NK-92 (cell line): ENCODE data around the gene BARX2.

Source experiments
- DNase-seq: peaks from one replicate; lab custom pipeline; 2025; ENCODE audit not compliant: unreplicated experiment; lab: John Stamatoyannopoulos, UW

The BARX2 gene

GRCh38 chr11:129435499-129436245 lies 60.0 kb downstream of the BARX2 start:
- DNase-seq: no peak

DNA sequence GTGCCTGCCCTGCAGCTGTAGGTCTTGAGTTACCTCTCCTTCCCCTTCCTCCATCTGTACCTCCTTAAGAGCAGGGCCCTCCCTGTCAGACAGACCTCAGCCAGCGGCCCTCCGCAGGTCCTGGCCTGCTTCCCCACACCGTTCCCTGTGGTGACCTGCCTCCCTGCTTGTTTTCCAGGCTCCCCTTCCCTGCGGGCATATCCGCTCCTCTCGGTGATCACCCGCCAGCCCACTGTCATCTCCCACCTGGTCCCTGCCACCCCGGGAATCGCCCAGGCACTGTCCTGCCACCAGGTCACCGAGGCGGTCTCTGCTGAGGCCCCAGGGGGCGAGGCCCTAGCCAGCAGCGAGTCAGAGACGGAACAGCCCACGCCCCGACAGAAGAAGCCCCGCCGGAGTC lies 60.9 kb downstream of the BARX2 start:
- no peak for DNase-seq

GRCh38 chr11:129440028-129440713 lies 64.5 kb downstream of the BARX2 start:
- no peak for DNase-seq

DNA sequence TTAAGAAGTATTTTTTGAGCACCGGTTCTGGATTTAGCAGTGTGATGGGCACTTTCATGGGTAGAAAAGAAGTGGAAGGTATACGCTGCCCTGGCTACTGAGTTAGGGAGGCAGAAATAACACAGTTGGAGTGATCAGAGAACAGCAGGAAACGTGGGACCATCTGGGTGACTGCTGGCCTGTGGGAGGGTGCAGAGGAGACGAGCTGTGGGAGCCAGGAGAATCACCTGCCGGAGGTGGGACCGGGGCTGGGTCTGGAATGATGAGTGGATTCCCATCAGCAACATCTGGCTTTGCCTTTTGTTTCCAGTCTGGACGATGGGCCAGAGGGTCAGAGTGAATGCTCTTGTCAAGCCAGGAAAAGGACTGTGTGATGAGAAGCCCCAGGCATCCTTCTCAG lies 66.5 kb downstream of the BARX2 start:
- DNase-seq: no peak

DNA sequence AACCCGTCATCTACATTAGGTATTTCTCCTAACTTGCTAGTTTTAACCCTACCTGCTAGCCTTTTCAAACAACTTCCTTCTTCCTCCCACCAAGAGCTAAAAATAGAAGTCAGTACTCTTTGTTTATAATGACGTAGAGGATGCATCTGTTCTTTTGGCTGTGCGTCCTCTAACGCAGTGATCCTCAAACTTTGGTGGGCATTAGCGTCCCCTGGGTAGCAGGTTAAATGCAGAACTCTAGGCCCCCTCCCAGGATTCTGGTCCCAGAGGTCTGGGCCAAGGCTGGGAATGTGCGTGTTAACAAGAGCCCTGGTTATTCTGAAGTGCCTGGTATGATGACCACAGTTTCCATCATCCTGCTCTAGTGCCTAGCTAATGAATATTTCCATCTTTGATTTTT lies 67.6 kb downstream of the BARX2 start:
- DNase-seq: no peak

GRCh38 chr11:129444274-129444673 lies 68.6 kb downstream of the BARX2 start:
- no peak for DNase-seq

GRCh38 chr11:129445226-129445625 lies 69.6 kb downstream of the BARX2 start:
- no peak for DNase-seq

DNA sequence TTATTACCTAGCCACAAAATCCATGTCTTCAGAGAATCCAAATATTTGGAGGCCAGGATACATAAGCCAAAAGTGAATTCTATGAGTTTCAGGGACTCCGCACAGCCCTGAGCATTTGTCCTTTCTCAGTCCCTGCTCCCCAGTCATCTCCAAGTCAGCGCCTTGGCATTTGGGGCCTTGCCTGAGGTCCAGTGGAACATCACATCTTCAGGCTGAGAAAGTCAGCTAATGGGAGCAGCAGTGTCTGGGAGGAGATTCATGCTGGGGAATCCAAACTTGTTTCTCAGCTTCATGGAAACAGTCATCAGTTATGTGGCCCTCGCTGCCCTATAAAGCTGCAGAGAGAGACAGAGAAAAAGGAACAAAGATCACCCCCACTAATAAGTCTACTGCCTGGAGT lies 70.9 kb downstream of the BARX2 start:
- no peak for DNase-seq

DNA sequence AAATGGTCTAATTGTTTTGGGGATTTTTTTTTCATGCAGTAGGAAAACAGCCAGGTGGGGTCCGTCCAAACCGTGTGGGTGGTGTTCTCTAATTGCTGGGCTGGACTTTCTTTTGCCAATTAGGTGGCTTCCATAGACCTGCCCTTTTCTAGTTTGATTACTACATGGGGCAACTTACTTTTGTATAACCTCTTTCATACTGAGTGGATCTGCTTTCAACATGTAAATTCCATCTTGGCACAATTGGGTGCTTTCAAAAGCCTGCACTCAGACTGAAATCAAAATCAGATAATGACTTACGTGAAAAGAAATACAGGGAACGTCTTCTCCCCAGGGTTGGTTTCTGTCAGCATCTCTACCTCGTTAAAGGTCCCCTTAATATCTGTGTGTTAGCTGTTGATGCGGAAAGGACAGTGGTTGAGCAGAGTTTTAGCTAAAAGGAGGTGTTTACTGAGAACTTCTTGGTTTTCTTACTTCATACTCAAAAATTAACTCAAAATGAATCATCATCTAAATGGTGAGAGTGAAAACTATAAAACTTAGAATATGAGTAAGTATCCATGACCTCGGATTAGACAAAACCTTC lies 72.1 kb downstream of the BARX2 start:
- no peak for DNase-seq

GRCh38 chr11:129451524-129451923 lies 75.9 kb downstream of the BARX2 start:
- no peak for DNase-seq

GRCh38 chr11:129453293-129453721 lies 77.7 kb downstream of the BARX2 start:
- no peak for DNase-seq

DNA sequence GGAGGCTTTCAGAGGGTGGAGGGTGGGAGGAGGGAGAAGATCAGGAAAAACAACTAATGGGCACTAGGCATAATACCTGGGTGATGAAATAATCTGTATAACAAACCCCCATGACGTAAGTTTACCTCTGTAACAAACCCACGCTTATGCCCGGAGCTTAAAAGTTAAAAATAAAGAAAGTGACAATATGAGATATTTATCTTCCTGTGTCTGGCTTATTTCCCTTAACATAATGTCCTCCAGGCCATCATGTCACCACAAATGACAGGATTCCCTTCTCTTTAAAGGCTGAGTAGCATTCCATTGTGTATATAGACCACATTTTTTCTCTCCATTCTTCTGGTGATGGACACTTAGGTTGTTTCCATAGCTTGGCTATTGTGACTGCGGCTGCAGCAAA lies 79.5 kb downstream of the BARX2 start:
- DNase-seq: no peak

GRCh38 chr11:129455756-129456655 lies 80.4 kb downstream of the BARX2 start:
- DNase-seq: no peak

GRCh38 chr11:129457321-129457720 lies 81.7 kb downstream of the BARX2 start:
- DNase-seq: no peak

DNA sequence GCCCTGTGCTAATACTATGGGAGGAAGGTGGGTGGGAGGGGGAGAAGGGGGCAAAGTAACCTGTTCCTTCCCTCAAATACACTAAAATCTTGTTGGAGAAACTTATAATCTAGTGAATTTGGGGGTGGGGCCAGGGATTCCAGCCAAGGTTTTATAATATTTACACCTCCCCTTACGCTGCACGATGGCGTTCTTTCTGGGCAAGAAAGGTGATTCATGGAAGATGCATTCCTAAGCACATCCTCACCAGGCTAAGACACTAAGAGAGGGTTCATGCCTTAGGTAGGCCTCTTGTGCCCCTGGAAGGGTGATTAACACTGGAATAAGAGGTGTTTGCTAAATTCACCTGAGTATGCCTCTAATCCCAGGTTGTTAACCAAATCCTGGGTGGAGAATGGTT lies 82.6 kb downstream of the BARX2 start:
- no peak for DNase-seq

GRCh38 chr11:129458756-129459535 lies 83.3 kb downstream of the BARX2 start:
- no peak for DNase-seq

DNA sequence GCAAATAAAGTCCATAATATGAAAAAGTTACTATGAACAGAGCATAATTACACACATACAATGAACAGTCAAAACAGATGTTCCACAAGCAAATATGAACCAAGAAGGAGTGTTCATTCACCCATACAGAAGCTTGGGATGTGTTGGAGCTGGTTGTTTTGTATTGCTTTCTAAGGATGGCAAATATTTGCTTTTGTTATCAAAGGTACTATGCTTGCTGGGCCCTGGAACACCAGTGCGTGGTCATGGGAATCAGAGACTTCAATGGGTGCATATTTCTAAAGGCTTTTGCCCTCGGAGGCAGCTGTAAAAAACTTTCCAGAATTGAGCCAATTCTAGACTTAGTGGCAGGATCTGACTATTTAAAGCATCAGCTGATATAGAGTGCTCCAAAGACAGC lies 85.1 kb downstream of the BARX2 start:
- no peak for DNase-seq

DNA sequence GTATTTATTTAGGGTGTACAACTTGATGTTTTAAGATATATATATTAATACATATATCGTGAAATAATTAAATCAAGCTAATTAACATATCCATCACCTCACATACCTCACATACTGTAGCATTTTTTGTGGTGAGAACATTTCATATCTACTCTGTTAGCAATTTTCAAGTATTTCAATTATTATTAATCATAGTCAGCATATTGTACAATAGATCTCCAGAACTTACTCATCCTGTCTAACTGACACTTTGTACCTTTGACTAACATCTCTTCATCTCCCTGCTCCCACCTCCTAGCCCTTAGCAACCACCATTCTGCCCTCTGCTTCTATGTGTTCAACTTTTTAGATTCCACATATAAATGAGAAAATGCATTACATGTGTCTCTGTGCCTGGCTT lies 108.4 kb downstream of the BARX2 start:
- no peak for DNase-seq

DNA sequence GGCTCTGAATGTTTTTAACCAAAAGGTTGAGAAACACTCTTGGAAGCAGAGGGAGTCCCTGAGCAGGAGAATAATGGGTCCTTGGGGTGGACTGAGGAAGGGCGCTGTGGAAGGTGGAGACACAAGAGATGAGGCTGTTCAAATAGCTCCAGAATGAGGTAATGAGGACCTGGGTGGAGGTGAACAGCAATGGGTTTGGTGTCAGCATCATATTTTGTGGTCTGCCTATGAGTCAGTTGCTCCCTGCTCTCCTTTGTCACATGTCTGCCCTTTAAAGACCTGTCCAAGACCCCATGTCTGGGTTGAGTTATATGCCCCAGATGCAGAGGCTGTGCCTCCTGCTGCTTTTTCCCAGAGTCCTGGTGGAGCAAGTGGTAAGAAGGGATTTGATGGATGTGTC lies 113.6 kb downstream of the BARX2 start:
- no peak for DNase-seq

GRCh38 chr11:129490004-129490403 lies 114.4 kb downstream of the BARX2 start:
- no peak for DNase-seq

DNA sequence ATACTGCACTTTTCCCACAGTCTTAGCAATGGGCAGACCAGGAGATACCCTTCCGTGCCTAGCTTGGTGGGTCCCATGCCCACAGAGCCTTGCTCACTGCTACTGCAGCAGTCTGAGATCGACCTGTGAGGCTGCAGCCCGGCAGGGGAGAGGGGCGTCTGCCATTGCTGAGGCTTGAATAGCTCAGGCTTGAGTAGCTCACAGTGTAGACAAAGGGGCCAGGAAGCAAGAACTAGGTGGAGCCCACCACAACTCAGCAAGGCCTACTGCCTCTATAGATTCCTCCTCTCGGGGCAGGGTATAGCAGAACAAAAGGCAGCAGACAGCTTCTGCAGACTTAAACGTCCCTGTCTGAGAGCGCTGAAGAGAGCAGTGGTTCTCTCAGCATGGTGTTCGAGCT lies 118.1 kb downstream of the BARX2 start:
- no peak for DNase-seq
